Measurements from ENCODE around the gene SPINK14. TPM values are rescaled to one million over a fixed set of nuclear protein-coding genes. Genes with fewer than 3 reads are reported as not detected.

Gene SPINK14
- total RNA-seq, 1 donor from 2014 or later = not detected

GRCh38 chr5:148205865-148206264 is 37.5 kb downstream of the SPINK14 start:
- TF ChIP-seq, protein P1, sequence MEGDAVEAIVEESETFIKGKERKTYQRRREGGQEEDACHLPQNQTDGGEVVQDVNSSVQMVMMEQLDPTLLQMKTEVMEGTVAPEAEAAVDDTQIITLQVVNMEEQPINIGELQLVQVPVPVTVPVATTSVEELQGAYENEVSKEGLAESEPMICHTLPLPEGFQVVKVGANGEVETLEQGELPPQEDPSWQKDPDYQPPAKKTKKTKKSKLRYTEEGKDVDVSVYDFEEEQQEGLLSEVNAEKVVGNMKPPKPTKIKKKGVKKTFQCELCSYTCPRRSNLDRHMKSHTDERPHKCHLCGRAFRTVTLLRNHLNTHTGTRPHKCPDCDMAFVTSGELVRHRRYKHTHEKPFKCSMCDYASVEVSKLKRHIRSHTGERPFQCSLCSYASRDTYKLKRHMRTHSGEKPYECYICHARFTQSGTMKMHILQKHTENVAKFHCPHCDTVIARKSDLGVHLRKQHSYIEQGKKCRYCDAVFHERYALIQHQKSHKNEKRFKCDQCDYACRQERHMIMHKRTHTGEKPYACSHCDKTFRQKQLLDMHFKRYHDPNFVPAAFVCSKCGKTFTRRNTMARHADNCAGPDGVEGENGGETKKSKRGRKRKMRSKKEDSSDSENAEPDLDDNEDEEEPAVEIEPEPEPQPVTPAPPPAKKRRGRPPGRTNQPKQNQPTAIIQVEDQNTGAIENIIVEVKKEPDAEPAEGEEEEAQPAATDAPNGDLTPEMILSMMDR (conservative IDR thresholded peaks at IDR 0.05; ENCODE audit: low read depth, low read length) = no peak
- DNase-seq (ENCODE audit: low read depth) = no peak

DNA sequence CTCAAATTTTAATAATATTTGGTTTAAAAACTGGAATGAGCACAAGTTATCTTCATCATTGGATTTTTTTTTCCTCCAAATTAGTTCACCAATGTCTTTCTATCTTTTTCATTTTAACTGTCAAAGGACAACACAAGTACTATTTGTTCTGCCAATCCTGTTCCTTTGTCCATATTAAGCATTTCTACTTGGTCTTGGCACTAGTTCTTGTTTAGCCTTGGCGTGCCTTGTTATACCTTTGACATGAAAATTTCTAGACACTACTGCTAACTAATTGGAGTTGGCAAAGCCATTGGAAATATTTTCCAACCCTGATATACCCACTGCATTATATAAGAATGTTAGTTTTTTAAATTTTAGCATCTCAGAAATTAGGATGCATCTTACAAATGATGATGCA is 38.3 kb downstream of the SPINK14 start:
- TF ChIP-seq, protein P1 (conservative IDR thresholded peaks at IDR 0.05; ENCODE audit: low read depth, low read length) = no peak
- DNase-seq (ENCODE audit: low read depth) = no peak
- H3K4me3 ChIP-seq (ENCODE audit: low read depth, low read length) = no peak overlapping the region

More at GRCh38 chr5:148205865-148206264, 37.5 kb downstream of the SPINK14 start:
- no peak overlapping the region for H3K4me3 ChIP-seq (ENCODE audit: low read depth, low read length)

DNA sequence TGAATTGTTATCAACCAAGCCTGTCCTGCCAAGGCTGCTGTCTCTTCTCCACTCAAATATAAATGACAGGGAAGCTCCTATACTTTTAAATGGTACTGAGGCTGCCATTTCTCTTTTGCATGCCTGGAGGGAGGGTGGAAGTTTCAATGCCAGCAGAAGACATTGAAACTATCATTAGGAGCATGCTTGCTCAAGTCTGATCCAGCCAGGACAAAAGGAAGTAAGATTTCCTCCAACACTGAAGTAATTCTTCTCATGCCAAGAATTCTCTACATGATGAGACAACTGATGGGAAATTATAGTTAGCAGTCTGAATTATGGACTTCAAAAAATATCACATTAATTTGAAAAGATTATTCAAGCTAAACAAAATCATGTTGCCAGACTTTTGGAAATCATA is 39.9 kb downstream of the SPINK14 start:
- no peak for DNase-seq (ENCODE audit: low read depth)
- TF ChIP-seq, protein P1 (conservative IDR thresholded peaks at IDR 0.05; ENCODE audit: low read depth, low read length) = no peak
- no peak overlapping the region for H3K4me3 ChIP-seq (ENCODE audit: low read depth, low read length)

- no peak for DNase-seq (ENCODE audit: low read depth)
- TF ChIP-seq, protein P1 (conservative IDR thresholded peaks at IDR 0.05; ENCODE audit: low read depth, low read length) = no peak
- H3K4me3 ChIP-seq (ENCODE audit: low read depth, low read length) = no peak overlapping the region
Measured at GRCh38 chr5:148209151-148209770, 40.9 kb downstream of the SPINK14 start.

DNA sequence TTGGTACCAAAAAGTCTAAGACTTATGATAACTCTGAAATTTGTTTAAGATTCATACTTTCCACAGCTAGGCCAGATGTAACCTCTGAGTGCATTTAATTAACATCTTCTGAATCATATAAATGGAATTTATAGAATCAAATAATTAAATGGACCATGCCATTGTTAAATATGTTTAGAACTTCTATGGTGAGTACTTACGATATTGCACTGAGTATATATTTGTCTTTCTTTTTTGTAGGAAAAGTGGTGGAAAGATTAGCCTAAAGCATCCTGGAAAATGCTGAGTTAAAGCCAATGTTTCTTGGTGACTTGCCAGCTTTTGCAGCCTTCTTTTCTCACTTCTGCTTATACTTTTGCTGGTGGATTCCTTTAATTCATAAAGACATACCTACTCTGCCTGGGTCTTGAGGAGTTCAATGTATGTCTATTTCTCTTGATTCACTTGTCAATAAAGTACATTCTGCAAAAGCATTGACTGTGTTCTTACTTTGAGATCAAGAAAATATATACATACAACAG is 46.4 kb downstream of the SPINK14 start:
- DNase-seq (ENCODE audit: low read depth) = no peak
- no peak overlapping the region for H3K4me3 ChIP-seq (ENCODE audit: low read depth, low read length)
- TF ChIP-seq, protein P1 (conservative IDR thresholded peaks at IDR 0.05; ENCODE audit: low read depth, low read length) = no peak

DNA sequence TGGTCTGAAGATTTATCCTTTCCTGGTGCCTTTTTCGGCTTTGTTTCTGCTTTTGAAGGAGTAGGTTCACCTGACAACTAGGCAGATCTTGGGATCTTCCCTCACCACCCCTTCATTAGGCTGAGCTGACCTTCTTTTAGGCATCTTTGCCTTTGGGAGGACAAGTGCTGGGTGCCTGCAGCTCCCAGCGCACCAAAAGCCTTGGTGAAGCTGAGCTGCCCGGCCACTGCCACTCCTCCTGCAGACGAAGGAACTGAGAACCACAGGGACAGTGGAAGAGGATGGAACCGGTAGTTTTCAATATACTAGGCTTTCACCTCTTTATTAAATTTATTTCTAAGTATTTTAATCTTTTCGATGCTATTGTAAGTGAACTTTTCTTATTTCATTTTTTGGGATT is 53.2 kb downstream of the SPINK14 start:
- DNase-seq (ENCODE audit: low read depth) = no peak
- H3K4me3 ChIP-seq (ENCODE audit: low read depth, low read length) = no peak overlapping the region
- TF ChIP-seq, protein P1 (conservative IDR thresholded peaks at IDR 0.05; ENCODE audit: low read depth, low read length) = no peak
